ENCODE data around the gene CREG1. TPM values are rescaled to one million over a fixed set of nuclear protein-coding genes. Genes with fewer than 3 reads are reported as not detected.

Gene CREG1
- total RNA-seq, 1 experiment from 2014 or later: 63.9 TPM

GRCh38 chr1:167542109-167543032, 11.2 kb downstream of the CREG1 start:
- no peak overlapping the region for H2AFZ ChIP-seq (ENCODE audit: low read length)
- H3K27ac ChIP-seq (ENCODE audit: low read length): no peak overlapping the region
- POLR2A ChIA-PET (ENCODE audit: unreplicated experiment): no interaction called here
- intact Hi-C loops (cut with micrococcal nuclease): no loop called here
- H3K36me3 ChIP-seq (ENCODE audit: low read depth, low read length): peaks cover 7% of the 10 kb centered on the region; the same call in 1 of the 2 replicates
- no peak overlapping the region for H3K9ac ChIP-seq (ENCODE audit: low read length)
- H3K79me2 ChIP-seq (ENCODE audit: low read length): no peaks in the 10 kb centered on the region
- no peaks in the 10 kb centered on the region for H3K27me3 ChIP-seq (ENCODE audit: low read length)
- peaks cover 12% of the 10 kb centered on the region for H3K4me1 ChIP-seq (ENCODE audit: insufficient read depth, low read length)
- no peak overlapping the region for H3K4me3 ChIP-seq (ENCODE audit: low read length)
- no peaks in the 10 kb centered on the region for H3K9me2 ChIP-seq (replicated peaks; ENCODE audit: low read length)
- DNase-seq (no peak), ATAC-seq (no peak)
- CTCF ChIA-PET: no interaction called here
- H3K9me3 ChIP-seq (ENCODE audit: low read length): no peaks in the 10 kb centered on the region
- H4K20me1 ChIP-seq (ENCODE audit: low read length): no peaks in the 10 kb centered on the region
- TF ChIP-seq EZH2 (IDR thresholded peaks at IDR 0.05; ENCODE audit: low read length, unreplicated experiment) (no peak), EZH2phosphoT487 (IDR thresholded peaks at IDR 0.05; ENCODE audit: borderline replicate concordance, low read length) (no peak), CTCF (conservative IDR thresholded peaks at IDR 0.05; ENCODE audit: low read depth, low read length) (no peak)
- no peaks in the 10 kb centered on the region for H3F3A ChIP-seq (ENCODE audit: low read length, unreplicated experiment)
- no TSS peak for BruUV-seq (replicated peaks)
- no peak overlapping the region for H3K4me2 ChIP-seq (ENCODE audit: low read length)

- CTCF ChIA-PET: interaction anchor here (0.6 kb wide), 1 partner anchor 261 kb away, joined by 5 read pairs; no protein-coding TSS in a partner anchor
These were observed 12.0 kb downstream of the CREG1 start for GRCh38 chr1:167541610-167542009.

More at GRCh38 chr1:167541610-167542009, 12.0 kb downstream of the CREG1 start:
- peaks cover 12% of the 10 kb centered on the region for H3K4me1 ChIP-seq (ENCODE audit: insufficient read depth, low read length)
- H3K9me3 ChIP-seq (ENCODE audit: low read length): no peaks in the 10 kb centered on the region
- TF ChIP-seq EZH2phosphoT487 (IDR thresholded peaks at IDR 0.05; ENCODE audit: borderline replicate concordance, low read length): no peak
- TF ChIP-seq EZH2 (IDR thresholded peaks at IDR 0.05; ENCODE audit: low read length, unreplicated experiment): no peak
- TF ChIP-seq CTCF (conservative IDR thresholded peaks at IDR 0.05; ENCODE audit: low read depth, low read length): no peak
- H3K36me3 ChIP-seq (ENCODE audit: low read depth, low read length): peaks cover 3% of the 10 kb centered on the region; the same call in 1 of the 2 replicates
- POLR2A ChIA-PET (ENCODE audit: unreplicated experiment): no interaction called here
- no peaks in the 10 kb centered on the region for H4K20me1 ChIP-seq (ENCODE audit: low read length)
- intact Hi-C loops (cut with micrococcal nuclease): no loop called here
- no TSS peak for BruUV-seq (replicated peaks)
- no peak overlapping the region for H3K9ac ChIP-seq (ENCODE audit: low read length)
- no peak for DNase-seq
- H2AFZ ChIP-seq (ENCODE audit: low read length): no peak overlapping the region
- H3K9me2 ChIP-seq (replicated peaks; ENCODE audit: low read length): no peaks in the 10 kb centered on the region
- H3F3A ChIP-seq (ENCODE audit: low read length, unreplicated experiment): no peaks in the 10 kb centered on the region
- peak; percentile 13; the same call in 1 of the 2 replicates for ATAC-seq
- H3K4me2 ChIP-seq (ENCODE audit: low read length): no peak overlapping the region
- no peak overlapping the region for H3K4me3 ChIP-seq (ENCODE audit: low read length)
- H3K27ac ChIP-seq (ENCODE audit: low read length): no peak overlapping the region
- H3K79me2 ChIP-seq (ENCODE audit: low read length): no peaks in the 10 kb centered on the region
- H3K27me3 ChIP-seq (ENCODE audit: low read length): no peaks in the 10 kb centered on the region

All from PC-3 (cell line).